ENCODE results near the gene SARDH.

SARDH gene

GRCh38 chr9:133642708-133643361 is 95.3 kb downstream of the SARDH start (continued):
- no peak for TF ChIP-seq REST (tag by site-specific recombination; IDR thresholded peaks at IDR 0.05)

GRCh38 chr9:133641861-133642595 is 96.1 kb downstream of the SARDH start:
- no peak overlapping the region for H3K4me3 ChIP-seq (ENCODE audit: low read depth, low read length)
- POLR2A ChIA-PET = no interaction called here
- TF ChIP-seq ZNF423 (tag by site-specific recombination; IDR thresholded peaks at IDR 0.05) (no peak), REST (tag by site-specific recombination; IDR thresholded peaks at IDR 0.05) (0 out of 2 replicates have a peak, but pooled peaks have one; percentile 18)
- no peak overlapping the region for H3K27ac ChIP-seq (ENCODE audit: extremely low read depth, low read depth, low read length)
- CTCF ChIA-PET = interaction anchor here (0.6 kb wide), 1 partner anchor 12 kb away, joined by 4 read pairs; no protein-coding TSS in a partner anchor
- H3K9me3 ChIP-seq (ENCODE audit: control insufficient read depth, insufficient read depth, low read depth, low read length) = no peaks in the 10 kb centered on the region
- no peaks in the 10 kb centered on the region for H3K4me1 ChIP-seq (ENCODE audit: control insufficient read depth, insufficient read depth, low read length)
- H3K36me3 ChIP-seq (ENCODE audit: control insufficient read depth in 2 of 2, insufficient read depth in 1 of 2, low read length in 2 of 2) = no peaks in the 10 kb centered on the region

GRCh38 chr9:133641396-133641655 is 96.8 kb downstream of the SARDH start:
- ChIA-PET POLR2A (no interaction called here), CTCF (interaction anchor here (0.6 kb wide), 1 partner anchor 13 kb away, joined by 4 read pairs; no protein-coding TSS in a partner anchor)
- TF ChIP-seq ZNF223 (tag by site-specific recombination; IDR thresholded peaks at IDR 0.05) = no peak
- no peak for TF ChIP-seq ZNF585B (tag by site-specific recombination; IDR thresholded peaks at IDR 0.05)
- TF ChIP-seq ZNF600 (tag by site-specific recombination; IDR thresholded peaks at IDR 0.05) = no peak
- TF ChIP-seq ZSCAN30 (tag by site-specific recombination; IDR thresholded peaks at IDR 0.05) = no peak
- TF ChIP-seq ZNF670 (tag by site-specific recombination; IDR thresholded peaks at IDR 0.05; ENCODE audit: low read depth) = no peak
- TF ChIP-seq PATZ1 (tag by site-specific recombination; IDR thresholded peaks at IDR 0.05) = no peak
- no peak for TF ChIP-seq YY1 (tag by site-specific recombination; IDR thresholded peaks at IDR 0.05)
- no peak for TF ChIP-seq GLI2 (tag by site-specific recombination; IDR thresholded peaks at IDR 0.05; ENCODE audit: borderline replicate concordance, low read depth)
- no peak for TF ChIP-seq PRDM1 (tag by site-specific recombination; IDR thresholded peaks at IDR 0.05)
- no peak for TF ChIP-seq PRDM2 (tag by site-specific recombination; IDR thresholded peaks at IDR 0.05; ENCODE audit: borderline replicate concordance)
- Histone ChIP-seq H3K36me3 (ENCODE audit: control insufficient read depth in 2 of 2, insufficient read depth in 1 of 2, low read length in 2 of 2) (no peaks in the 10 kb centered on the region), H3K4me1 (ENCODE audit: control insufficient read depth, insufficient read depth, low read length) (no peaks in the 10 kb centered on the region), H3K9me3 (ENCODE audit: control insufficient read depth, insufficient read depth, low read depth, low read length) (no peaks in the 10 kb centered on the region), H3K27ac (ENCODE audit: extremely low read depth, low read depth, low read length) (no peak overlapping the region), H3K4me3 (ENCODE audit: low read depth, low read length) (no peak overlapping the region)

Data from HEK293 (cell line).